Measurements from ENCODE around the gene PANX1. TPM values are rescaled to one million over a fixed set of nuclear protein-coding genes. Genes with fewer than 3 reads are reported as not detected.

The PANX1 gene
- total and polyA plus RNA-seq, 2 experiments from 2014 or later, result 9.5 to 40.8 TPM

DNA sequence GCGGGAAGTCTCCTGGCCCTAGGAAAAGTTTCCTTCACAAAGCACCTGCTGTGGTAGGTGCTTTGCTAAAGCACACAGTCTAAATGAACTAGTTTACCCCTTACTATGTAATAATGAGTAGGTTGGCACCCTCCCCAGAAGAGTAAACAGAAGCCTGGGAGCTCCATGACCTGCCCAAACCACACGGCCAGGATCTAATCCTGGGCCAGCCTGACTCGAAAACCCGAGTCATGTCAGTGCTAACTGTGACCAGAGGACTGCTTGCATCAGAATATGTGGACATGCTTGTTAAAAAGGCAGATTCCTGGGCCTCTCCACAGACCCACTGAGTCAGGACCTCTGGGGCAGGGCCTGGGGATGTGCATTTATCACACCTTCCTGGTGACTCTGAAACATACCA is 67.7 kb downstream of the PANX1 start:
- H3K27ac Mint-ChIP-seq, result no peak overlapping the region
- Histone ChIP-seq H3K79me2 (replicated peaks; ENCODE audit: insufficient read depth) (no peaks in the 10 kb centered on the region), H3K27ac (ENCODE audit: low read depth) (no peak overlapping the region), H3K36me3 (ENCODE audit: insufficient read depth) (no peaks in the 10 kb centered on the region), H2AFZ (no peak overlapping the region), H3K4me3 (no peak overlapping the region), H3K4me1 (ENCODE audit: insufficient read depth) (peaks cover 7% of the 10 kb centered on the region; the same call in 1 of the 2 replicates), H3K27me3 (ENCODE audit: insufficient read depth) (no peaks in the 10 kb centered on the region), H3K9me2 (ENCODE audit: insufficient read depth) (no peaks in the 10 kb centered on the region), H3F3A (replicated peaks; ENCODE audit: low read depth) (no peaks in the 10 kb centered on the region), H3K4me2 (no peak overlapping the region), H4K20me1 (replicated peaks; ENCODE audit: insufficient read depth) (no peaks in the 10 kb centered on the region)
- H3K4me1 Mint-ChIP-seq, result peaks cover 8% of the 10 kb centered on the region
- H3K27me3 Mint-ChIP-seq (ENCODE audit: insufficient read depth, low read depth, poor library complexity), result peaks cover 3% of the 10 kb centered on the region
- DNase-seq (ENCODE audit: low spot score) (no peak), ATAC-seq (no peak)
- no peak for TF ChIP-seq POLR2AphosphoS5 (IDR thresholded peaks at IDR 0.05; ENCODE audit: low read depth)
- no peak for TF ChIP-seq STAT1 (IDR thresholded peaks at IDR 0.05; ENCODE audit: unreplicated experiment)
- no peak for TF ChIP-seq NANOG (IDR thresholded peaks at IDR 0.05; ENCODE audit: borderline replicate concordance)
- TF ChIP-seq CREB1 (CRISPR knock-in tag; IDR thresholded peaks at IDR 0.05; ENCODE audit: low read depth), result no peak
- TF ChIP-seq, protein P1, sequence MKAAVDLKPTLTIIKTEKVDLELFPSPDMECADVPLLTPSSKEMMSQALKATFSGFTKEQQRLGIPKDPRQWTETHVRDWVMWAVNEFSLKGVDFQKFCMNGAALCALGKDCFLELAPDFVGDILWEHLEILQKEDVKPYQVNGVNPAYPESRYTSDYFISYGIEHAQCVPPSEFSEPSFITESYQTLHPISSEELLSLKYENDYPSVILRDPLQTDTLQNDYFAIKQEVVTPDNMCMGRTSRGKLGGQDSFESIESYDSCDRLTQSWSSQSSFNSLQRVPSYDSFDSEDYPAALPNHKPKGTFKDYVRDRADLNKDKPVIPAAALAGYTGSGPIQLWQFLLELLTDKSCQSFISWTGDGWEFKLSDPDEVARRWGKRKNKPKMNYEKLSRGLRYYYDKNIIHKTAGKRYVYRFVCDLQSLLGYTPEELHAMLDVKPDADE (IDR thresholded peaks at IDR 0.05), result no peak
- TF ChIP-seq, protein P2, sequence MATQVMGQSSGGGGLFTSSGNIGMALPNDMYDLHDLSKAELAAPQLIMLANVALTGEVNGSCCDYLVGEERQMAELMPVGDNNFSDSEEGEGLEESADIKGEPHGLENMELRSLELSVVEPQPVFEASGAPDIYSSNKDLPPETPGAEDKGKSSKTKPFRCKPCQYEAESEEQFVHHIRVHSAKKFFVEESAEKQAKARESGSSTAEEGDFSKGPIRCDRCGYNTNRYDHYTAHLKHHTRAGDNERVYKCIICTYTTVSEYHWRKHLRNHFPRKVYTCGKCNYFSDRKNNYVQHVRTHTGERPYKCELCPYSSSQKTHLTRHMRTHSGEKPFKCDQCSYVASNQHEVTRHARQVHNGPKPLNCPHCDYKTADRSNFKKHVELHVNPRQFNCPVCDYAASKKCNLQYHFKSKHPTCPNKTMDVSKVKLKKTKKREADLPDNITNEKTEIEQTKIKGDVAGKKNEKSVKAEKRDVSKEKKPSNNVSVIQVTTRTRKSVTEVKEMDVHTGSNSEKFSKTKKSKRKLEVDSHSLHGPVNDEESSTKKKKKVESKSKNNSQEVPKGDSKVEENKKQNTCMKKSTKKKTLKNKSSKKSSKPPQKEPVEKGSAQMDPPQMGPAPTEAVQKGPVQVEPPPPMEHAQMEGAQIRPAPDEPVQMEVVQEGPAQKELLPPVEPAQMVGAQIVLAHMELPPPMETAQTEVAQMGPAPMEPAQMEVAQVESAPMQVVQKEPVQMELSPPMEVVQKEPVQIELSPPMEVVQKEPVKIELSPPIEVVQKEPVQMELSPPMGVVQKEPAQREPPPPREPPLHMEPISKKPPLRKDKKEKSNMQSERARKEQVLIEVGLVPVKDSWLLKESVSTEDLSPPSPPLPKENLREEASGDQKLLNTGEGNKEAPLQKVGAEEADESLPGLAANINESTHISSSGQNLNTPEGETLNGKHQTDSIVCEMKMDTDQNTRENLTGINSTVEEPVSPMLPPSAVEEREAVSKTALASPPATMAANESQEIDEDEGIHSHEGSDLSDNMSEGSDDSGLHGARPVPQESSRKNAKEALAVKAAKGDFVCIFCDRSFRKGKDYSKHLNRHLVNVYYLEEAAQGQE (IDR thresholded peaks at IDR 0.05; ENCODE audit: unreplicated experiment), result no peak
- no peak for TF ChIP-seq EZH2 (IDR thresholded peaks at IDR 0.05; ENCODE audit: low read depth, unreplicated experiment)
- TF ChIP-seq ZNF331 (CRISPR knock-in tag; IDR thresholded peaks at IDR 0.05; ENCODE audit: low read depth), result no peak
- TF ChIP-seq ZNF114 (CRISPR knock-in tag; IDR thresholded peaks at IDR 0.05), result no peak
- TF ChIP-seq, protein P3, sequence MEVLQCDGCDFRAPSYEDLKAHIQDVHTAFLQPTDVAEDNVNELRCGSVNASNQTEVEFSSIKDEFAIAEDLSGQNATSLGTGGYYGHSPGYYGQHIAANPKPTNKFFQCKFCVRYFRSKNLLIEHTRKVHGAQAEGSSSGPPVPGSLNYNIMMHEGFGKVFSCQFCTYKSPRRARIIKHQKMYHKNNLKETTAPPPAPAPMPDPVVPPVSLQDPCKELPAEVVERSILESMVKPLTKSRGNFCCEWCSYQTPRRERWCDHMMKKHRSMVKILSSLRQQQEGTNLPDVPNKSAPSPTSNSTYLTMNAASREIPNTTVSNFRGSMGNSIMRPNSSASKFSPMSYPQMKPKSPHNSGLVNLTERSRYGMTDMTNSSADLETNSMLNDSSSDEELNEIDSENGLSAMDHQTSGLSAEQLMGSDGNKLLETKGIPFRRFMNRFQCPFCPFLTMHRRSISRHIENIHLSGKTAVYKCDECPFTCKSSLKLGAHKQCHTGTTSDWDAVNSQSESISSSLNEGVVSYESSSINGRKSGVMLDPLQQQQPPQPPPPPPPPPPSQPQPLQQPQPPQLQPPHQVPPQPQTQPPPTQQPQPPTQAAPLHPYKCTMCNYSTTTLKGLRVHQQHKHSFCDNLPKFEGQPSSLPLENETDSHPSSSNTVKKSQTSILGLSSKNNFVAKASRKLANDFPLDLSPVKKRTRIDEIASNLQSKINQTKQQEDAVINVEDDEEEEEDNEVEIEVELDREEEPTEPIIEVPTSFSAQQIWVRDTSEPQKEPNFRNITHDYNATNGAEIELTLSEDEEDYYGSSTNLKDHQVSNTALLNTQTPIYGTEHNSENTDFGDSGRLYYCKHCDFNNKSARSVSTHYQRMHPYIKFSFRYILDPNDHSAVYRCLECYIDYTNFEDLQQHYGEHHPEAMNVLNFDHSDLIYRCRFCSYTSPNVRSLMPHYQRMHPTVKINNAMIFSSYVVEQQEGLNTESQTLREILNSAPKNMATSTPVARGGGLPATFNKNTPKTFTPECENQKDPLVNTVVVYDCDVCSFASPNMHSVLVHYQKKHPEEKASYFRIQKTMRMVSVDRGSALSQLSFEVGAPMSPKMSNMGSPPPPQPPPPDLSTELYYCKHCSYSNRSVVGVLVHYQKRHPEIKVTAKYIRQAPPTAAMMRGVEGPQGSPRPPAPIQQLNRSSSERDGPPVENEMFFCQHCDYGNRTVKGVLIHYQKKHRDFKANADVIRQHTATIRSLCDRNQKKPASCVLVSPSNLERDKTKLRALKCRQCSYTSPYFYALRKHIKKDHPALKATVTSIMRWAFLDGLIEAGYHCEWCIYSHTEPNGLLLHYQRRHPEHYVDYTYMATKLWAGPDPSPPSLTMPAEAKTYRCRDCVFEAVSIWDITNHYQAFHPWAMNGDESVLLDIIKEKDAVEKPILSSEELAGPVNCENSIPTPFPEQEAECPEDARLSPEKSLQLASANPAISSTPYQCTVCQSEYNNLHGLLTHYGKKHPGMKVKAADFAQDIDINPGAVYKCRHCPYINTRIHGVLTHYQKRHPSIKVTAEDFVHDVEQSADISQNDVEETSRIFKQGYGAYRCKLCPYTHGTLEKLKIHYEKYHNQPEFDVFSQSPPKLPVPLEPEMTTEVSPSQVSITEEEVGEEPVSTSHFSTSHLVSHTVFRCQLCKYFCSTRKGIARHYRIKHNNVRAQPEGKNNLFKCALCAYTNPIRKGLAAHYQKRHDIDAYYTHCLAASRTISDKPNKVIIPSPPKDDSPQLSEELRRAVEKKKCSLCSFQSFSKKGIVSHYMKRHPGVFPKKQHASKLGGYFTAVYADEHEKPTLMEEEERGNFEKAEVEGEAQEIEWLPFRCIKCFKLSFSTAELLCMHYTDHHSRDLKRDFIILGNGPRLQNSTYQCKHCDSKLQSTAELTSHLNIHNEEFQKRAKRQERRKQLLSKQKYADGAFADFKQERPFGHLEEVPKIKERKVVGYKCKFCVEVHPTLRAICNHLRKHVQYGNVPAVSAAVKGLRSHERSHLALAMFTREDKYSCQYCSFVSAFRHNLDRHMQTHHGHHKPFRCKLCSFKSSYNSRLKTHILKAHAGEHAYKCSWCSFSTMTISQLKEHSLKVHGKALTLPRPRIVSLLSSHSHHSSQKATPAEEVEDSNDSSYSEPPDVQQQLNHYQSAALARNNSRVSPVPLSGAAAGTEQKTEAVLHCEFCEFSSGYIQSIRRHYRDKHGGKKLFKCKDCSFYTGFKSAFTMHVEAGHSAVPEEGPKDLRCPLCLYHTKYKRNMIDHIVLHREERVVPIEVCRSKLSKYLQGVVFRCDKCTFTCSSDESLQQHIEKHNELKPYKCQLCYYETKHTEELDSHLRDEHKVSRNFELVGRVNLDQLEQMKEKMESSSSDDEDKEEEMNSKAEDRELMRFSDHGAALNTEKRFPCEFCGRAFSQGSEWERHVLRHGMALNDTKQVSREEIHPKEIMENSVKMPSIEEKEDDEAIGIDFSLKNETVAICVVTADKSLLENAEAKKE (CRISPR knock-in tag; IDR thresholded peaks at IDR 0.05), result no peak
- no peaks in the 10 kb centered on the region for H3K36me3 Mint-ChIP-seq (ENCODE audit: low read depth)
- H3K9me3 Mint-ChIP-seq, result no peaks in the 10 kb centered on the region
- no peak overlapping the region for H3K4me3 Mint-ChIP-seq

Data from GM23338 (cell line).